GM21786 (cell line): ENCODE results near the gene PRG3.
A peak's percentile ranks its signal among the peaks of the same experiment; 100 is the strongest.

ENCODE experiments used
- ATAC-seq: cut with Tn5 transposase; IDR thresholded peaks from one replicate; pipeline ENCODE4 v1.9.1; 2021; ENCODE audit not compliant: unreplicated experiment

Gene PRG3, protein sequence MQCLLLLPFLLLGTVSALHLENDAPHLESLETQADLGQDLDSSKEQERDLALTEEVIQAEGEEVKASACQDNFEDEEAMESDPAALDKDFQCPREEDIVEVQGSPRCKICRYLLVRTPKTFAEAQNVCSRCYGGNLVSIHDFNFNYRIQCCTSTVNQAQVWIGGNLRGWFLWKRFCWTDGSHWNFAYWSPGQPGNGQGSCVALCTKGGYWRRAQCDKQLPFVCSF

DNA sequence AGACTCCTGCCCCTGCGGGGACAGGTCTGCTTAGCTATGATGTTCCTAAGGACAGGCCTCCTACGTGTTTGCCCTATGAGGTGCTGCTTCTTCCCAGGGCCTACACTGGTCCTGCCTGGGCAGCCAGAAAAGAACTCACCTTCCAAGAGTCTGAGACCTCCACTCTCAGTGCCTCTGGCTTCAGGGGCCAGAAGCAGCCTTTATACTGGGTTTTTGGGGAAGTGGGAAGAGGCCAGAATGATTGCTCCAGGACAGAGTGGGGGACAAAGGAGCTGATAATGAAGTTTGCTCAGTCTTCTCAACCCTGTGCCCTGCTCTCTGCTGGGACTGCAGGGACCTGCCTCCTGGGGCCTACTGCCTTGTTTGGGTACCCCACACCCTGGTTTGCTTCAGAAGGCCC, at the start of gene PRG3:
Gene PRG3 (minus strand): TSS at position 176 of the 400 bp plus-strand sequence. CDS start 442 bp downstream, outside the sequence.
- ATAC-seq = no peak

DNA sequence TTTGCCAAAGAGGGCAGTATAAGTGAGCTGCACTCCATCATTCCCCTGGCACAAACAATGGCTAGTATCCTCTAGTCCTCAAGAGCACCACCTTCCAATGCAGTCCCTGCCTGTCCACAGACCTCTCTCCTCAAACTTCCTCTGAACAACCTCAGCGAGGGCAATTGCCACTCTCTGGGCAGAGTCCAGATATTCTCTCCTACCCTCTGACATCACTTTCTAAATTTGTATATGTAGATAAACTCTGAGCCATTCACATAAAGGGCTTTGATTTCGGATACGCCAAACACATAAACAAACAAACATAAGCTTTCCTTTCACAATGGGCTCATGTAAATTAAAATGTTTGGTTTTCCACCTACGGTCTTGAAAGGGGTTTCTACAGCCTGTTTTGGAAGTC, 49.0 kb upstream of the PRG3 start:
- ATAC-seq = no peak

DNA sequence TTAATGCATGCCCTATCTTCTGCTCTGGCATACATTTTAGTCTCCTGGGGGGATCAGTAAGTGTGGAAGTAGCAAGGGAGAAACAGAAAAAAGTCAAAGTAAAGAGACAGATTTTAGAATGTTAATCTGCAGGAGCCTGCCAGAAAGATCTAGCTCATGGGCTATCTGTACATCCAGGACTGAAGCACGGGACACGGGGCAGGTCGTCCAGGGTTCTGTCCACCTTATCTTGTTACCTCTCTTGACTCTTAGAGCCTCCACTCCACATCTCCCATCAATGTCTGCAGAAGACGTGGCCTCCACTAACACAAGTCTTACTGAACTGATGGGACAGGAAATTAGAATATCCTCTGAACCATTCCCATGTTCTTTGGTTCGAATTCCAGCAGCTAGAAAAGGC, 47.7 kb upstream of the PRG3 start:
- no peak for ATAC-seq

DNA sequence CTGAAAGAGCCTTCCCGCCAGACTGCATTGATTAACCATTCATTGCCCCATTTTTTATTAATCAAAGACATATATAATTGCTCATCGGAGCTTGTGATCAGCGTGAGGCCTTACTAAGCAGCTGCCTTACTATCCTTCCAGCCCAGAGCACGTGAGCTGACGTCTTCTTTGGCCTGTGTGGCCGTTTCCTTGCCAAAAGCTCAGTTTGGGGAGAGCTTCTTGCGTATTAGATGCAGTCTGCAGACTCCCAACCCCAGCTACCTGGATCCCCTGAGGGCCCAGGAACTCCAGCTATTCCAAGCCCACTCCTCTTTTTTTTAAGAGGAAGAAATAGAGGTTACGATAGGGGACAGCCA, 46.8 kb upstream of the PRG3 start:
- ATAC-seq = no peak

DNA sequence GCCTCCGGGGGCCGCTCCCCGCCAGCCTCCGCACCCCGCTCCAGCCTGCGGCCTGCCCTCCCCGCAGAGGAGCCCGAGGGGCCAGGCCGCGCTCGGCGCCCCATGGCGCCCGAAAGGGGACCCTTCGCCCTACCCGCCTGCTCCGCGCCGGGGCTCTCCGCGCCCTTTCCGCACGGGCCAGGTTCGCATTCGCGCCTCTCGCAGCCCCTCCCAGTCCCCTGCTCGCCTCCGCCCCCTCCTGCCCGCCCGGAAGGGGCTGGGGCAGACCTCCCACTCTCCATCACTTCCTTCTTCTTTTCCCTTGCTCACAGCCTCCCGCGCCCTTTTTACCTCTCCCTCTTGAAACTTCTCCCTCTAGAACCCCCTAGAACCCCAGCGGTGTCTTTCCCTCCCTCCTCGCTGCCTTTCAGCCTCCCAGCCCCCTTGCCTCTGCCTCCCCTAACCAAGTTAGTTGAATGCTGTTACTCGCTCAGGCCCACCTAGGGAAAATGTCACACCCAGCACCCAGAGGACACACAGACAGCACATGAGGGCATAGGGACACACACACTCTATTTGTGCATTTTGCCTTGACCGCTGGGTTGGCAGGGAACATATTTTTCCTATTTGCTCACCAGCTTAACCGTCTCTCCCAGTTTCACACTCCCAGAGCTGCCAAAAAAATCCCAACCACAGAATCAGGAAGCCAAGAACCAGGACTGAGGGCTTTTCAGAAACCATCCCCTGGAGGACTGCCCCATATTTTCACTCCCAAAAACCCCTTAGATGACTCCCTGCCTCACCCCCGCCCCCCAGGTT, 46.2 kb upstream of the PRG3 start, which contains the start of gene SLC43A3:
Gene SLC43A3 (minus strand): TSS at position 193 of the 798 bp plus-strand sequence. CDS start 949 bp downstream, outside the sequence.
- peak; percentile 50 for ATAC-seq

DNA sequence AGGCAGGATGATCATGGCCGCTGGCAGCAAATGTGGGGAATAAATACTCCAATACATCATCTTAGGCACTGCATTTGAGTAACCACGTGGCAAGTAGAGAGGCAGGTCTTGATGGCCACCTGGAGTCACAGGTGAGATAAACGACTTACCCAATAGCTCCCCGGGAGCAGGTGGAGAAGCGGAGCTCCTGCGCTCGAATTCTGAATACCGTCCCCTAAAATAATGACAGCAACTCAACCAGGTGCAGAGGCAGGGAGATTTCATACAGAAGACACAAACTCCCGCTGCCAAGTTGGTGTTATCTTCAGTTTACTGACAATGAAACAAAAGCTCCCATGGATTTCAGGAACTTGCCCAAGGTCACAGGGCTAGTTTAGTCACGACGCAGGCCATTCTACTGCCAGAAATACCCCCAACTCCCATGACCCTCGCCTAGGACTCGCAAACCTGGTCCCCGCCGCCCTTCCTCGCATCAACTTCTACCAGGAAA, 45.5 kb upstream of the PRG3 start:
- no peak for ATAC-seq

DNA sequence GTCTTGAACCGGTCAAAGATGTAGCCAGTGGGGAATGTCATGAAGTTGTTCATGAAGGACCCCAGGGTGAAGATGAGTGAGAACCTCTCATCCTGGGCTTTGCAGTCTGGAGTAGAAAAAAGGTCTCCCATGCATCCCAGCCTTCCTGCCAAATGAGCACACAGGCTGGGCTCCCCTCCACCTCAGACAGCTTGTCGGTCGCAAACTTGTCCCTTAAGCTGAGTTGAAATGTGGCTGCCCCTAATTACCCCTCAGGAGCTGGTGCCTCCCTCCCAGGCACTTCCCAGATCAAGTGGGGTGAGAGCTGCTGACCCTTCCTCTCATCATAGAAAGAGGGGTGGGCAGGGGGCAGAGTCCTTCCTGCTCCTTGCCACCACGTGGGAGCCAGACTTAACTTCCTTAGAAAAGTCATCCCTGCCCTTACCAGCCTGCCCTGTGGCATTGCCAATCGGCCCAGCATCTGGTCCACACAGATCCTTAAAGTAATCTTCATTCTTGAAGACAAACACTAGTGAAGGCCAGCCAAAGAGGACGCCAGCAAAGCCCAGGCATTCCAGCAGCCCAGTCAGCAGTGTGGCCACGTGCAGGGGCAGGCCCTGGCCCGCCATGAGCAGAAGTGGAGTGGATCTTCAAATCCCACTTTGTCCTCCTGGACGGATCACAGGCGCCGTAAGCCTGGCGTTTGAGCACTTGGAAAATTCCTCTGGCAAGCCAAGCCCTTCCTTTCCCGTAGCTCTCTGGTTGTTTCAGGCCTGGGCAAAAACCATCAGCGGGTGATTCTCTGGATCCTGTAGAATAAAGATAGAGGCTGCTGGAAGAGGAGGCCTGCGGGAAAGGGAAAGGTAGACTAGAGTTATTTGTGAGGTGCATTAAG, 44.9 kb upstream of the PRG3 start:
- no peak for ATAC-seq

DNA sequence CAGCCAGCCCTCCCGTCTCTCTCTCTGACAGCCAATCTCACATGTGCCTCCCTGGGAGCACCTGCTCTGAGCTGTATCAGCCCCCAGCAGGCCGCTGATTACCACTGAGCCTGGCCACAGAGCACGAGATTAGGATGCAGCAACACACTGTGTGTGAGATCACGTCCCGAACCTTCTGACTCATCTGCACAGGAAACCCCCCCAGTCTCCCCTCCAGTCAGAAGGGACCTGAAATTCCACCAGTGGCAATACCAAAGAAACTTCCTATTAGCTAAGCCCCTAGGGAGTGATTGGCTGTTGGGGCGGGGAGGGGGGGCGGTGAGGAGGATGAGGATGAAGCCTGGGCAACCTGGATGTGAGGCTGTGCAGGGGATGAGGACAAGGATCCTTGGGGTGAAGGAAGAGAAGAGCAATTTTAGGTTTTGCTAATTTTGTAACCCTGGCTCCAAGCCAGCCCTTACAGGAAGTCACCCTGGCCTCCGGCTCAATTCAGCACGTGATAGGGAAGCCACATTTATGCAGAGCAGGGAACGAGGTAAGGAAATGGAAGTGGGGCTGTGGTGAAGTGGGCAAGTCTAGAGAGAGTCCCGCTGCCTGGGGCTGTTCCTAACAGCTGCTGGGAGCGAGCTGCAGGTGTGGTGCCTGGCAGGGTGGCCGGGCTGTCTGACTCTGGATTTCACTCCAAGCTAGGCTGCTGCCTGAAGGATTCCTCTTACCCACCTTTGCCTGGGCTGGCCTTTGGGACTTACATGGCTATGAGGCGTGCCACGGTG, 44.0 kb upstream of the PRG3 start:
- peak; percentile 91 for ATAC-seq

DNA sequence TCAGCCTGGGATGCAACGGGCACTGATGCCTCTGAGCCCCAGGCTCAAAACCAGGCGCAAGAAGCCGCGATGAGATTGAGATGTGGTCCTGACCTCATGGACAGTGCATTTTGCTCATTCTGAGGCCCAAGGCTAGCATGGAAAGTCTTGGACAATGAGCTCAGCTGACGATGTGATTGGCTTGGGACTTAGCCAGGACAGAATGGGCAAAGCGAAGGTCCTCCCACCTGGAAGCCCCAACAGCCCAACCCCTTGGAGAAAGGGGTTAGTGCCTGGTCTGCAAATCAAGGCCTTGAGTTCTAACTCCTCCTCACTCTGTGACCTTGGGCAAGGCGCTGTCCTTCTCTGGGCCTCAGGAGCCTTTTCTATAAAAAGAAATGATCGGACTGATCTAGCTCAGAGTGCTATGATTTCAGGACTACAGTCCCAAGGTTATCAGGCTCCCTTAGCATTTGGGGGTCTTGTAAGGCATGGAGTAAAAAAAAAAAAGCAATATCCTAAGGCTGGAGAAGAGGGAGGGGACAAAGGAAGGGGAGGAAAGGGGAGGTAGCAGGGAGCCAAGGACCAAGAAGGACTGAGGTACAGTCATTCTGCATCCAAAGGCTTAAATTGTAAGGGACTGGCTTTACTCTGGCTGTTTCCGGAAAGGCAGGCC, 43.3 kb upstream of the PRG3 start:
- ATAC-seq = no peak

DNA sequence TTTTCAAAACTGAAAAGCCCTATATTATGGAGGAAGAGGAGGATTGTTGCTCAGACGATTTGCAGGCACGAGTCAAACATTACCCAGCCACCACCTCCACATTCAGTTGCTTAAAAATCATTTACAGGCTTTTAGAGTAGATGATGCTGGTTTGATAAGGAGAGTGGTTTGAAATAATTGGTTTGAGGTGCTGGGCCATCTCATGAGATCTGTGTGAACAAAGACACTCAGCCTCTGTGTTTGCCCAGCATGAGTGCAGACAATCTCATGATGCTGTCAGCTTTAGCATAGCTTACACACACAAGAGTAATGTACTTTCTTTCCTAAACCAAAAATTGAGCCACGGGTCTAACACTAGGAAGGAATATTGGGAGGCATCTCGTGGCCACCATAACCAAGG, 41.7 kb upstream of the PRG3 start:
- no peak for ATAC-seq

DNA sequence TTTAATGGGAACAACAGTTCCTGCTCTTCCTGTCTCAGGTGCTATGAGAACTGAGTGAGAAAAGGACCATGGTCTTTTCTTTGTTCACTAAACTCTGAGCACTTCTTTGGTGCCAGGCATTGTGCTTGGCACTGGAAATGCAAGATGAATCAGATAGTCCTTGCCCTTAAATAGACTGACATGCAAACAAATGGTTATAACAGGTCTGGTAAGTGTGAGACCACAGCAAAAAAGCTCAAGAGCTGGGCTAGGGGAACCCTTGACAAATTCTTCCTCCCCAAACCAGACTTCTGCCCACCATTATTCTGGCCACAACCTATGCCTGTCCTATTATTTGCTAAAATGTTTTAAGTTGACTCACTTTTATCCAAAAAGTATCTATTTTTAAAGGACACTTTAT, 40.9 kb upstream of the PRG3 start:
- ATAC-seq = no peak

DNA sequence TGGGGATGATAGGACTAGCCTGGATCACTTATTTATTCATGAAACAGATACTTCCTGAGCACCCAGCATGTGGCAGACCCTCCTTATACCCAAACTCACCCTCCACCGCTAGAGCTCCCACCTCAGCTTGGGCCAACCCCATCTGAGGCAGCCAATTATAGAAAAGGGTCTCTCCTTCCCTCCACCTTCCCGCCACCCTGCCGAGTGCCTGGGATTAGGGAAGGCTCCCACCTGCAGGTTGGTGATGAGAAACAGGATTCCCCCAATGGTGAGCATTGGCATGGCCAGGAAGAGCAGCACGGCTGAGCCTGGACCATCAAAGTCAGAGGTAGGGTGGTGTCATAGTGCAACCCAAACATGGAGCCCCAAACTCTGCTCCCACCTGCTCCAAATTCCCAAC, 40.1 kb upstream of the PRG3 start:
- no peak for ATAC-seq

DNA sequence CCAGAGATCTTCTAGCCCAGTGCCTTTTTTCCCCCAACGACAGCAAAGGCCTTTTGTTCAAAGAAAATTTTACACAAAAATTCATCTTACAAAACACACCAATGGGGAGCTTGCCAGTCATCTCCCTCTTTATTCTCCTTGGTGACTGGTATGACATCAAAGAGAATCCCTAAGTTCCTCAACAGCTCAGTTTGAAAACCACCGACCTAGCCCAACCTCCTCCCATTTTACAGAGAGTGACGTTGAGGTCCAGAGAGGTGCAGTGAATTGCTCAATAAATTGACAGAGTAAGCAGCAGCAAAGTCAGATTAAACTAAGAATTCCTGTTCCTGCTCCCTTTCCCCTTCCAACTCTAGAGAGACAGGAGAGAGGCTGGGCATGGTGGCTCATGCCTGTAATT, 38.2 kb upstream of the PRG3 start:
- ATAC-seq = no peak

DNA sequence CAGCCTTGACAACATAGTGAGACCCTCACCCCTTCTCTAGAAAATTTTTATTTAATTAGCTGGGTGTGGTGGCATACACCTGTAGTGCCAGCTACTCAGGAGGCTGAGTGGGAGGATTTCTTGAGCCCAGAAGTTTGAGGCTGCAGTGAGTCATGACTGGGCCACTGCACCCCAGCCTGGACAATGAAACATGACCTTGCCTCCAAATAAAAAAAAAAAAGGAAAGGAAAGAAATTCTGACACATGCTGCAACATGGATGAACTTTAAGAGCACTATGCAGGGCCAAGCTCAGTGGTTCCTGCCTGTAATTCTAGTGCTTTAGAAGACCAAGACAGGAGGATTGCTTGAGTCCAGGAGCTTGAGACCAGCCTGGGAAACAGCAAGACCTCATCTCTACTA, 37.2 kb upstream of the PRG3 start:
- ATAC-seq = no peak

DNA sequence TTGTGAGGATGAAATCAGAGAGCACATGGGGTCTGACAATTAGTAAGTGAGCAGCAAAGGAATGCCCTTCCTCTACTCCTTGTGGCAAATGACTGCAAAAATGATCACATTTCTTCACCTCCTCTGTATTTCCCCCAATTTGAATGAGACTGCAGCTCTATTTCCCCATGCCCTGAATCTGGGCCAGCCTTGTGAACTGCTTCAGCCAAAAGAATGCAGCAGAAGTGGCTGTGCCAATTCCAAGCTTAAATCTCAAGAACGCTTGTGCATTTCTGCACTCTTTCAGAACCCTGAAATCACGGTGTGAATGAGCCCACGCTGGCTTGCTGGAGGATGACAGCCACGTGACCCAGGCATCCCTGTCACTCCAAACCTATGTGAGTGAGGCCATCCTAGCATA, 36.1 kb upstream of the PRG3 start:
- no peak for ATAC-seq

DNA sequence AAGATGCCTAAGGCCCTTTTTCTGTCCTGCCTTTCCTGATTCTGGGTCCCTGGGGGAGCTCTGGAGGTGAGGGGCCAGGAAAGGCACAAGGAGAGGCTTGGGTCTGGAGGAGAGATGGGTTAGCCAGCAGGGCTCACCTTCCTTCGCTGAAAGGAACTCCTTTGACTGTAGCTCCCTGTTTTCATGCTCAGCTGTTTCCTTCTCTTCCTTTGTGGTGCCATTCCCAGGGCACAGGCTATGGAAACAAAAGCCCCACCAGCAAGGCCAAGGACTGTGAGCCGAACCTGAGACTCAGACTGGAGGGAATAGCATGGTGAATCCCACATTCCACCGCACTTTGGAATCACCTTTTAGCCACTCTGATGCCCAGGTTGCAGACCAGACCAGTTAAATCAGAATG, 35.5 kb upstream of the PRG3 start:
- no peak for ATAC-seq

DNA sequence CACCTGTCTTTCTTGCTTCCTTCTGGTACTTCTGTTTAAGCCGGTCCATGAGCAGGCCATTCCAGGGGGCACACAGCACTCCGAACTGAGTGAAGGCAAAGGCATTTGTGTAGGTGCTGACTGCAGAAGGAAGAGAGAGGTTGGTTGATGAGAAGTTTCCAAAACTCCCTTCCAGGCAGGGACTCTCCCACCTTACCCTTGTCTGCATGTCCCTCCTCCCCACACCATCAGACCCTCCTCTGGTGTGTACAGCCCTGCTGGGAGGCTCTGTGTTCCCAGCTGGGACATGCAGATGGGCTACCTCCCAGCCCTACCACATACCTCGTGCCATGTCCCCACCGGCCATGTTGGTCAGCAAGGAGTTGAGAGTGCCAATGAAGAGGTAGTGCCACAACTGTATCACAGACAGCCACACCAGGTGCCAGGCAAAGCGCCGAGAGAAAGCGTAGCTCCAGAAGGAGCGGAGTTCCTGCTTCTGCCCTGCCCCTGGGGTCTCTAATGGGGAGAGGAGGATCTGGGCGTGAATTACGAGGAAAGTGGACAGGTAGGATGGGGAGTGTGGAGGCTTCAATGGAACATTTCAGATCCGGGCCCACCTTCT, 33.8 kb upstream of the PRG3 start:
- no peak for ATAC-seq

DNA sequence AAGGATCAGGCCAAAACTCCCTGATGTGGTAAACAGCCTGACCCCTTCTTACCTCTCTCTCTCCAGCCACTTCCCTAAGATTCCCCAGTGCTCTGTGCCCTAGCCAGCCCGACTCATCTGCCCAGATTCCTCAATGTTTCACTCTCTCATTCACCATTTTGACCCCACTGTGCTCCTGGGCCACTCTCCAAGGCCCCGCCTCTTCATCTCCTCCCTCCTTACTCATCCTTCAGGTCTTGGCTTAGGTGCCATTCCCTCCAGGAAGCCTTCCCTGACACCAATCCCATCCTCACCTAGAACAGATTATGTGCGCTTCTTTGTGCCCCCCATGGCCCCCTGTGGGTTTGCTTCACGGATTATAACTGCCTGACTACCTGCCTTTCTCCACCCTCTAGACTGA, 32.7 kb upstream of the PRG3 start:
- no peak for ATAC-seq

DNA sequence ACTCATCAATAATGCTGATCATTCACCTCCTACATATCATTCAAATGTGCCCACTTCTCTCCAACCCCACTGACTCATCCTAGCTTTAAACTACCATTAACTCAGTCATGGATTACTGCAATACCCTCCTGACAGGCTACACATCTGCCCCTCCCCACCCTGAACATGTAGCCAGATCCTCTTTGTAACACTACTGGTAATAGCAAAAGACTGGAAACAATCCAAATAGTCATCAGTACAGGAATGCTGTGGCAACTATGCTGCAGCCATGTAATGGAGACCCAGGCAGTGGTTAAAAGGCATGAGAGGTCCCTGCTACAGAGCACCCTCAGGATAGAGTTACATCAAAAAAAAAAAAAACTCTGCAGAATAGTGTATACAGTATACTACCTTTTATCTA, 29.3 kb upstream of the PRG3 start:
- ATAC-seq = no peak
